K562 (cell line): ENCODE data around the gene PDE1A. TPM values are rescaled to one million over a fixed set of nuclear protein-coding genes. Genes with fewer than 3 reads are reported as not detected.

Source experiments
- ATAC-seq: fragments of 200-7000 bp; cut with Tn5 transposase; 3 replicates; pipeline ENCODE4 v1.9.1; 2020; ENCODE audit warnings: moderate library complexity
- BruUV-seq: library from RNA; stranded (reverse); fragments of 400-500 nt; replicated peaks from 2 replicates; lab custom pipeline; 2021; lab: Mats Ljungman, UMichigan
- CTCF ChIA-PET: fragments of 300-600 bp; formaldehyde crosslinking; extraction: SDS; loops from one replicate; lab custom pipeline; 2021; ENCODE audit warnings: low intra/inter-chr PET ratio; lab: Yijun Ruan, JAX
- POLR2A ChIA-PET: fragments of 300-600, 350-650 bp; sonication (Branson Sonifier 250); formaldehyde crosslinking; extraction: SDS; loops from one replicate; lab custom pipeline; 2021; ENCODE audit warnings: antibody characterized with exemption, inconsistent platforms; lab: Yijun Ruan, JAX
- DNase-seq, 4 experiments: peaks; one replicate each; pipeline versions ENCODE4 v3.0.0 to v3.0.0-alpha.2; 2011 to 2018; ENCODE audit warnings: low spot score in 3 of 4, mixed read lengths in 3 of 4; ENCODE audit errors: extremely low read depth in 1 of 4
- FAIRE-seq: peaks from 2 replicates; lab custom pipeline; 2011; peaks lifted over from hg19 to GRCh38; lab: Jason Lieb, UNC
- H2AFZ ChIP-seq: 2 replicates; pipeline ENCODE4 v1.6.0; 2011; ENCODE audit warnings: low read depth, low read length, control low read depth, inconsistent platforms
- H3K27ac ChIP-seq: fragments of 200-600 bp; 3 replicates; pipeline ENCODE4 v1.8.0; 2011; ENCODE audit warnings: low read depth, mild to moderate bottlenecking, control low read depth, inconsistent platforms, low read length, moderate library complexity, mixed read lengths; ENCODE audit errors: extremely low read depth
- H3K27me3 ChIP-seq, 2 experiments: fragments of 300-600 bp in 1 of 2; 2 replicates in 1 of 2; 3 replicates in 1 of 2; pipeline versions ENCODE4 v1.6.0 to v1.8.0; 2011; ENCODE audit warnings: inconsistent platforms in 2 of 2, low read length in 2 of 2, mild to moderate bottlenecking in 1 of 2, mixed read lengths in 1 of 2, moderate library complexity in 1 of 2; ENCODE audit not compliant: control insufficient read depth in 2 of 2, insufficient read depth in 2 of 2
- H3K36me3 ChIP-seq: fragments of 300-600 bp; 3 replicates; pipeline ENCODE4 v1.8.0; 2011; ENCODE audit warnings: mild to moderate bottlenecking, low read length, inconsistent platforms; ENCODE audit not compliant: control insufficient read depth, insufficient read depth
- H3K4me1 ChIP-seq, 2 experiments: fragments of 200-600 bp in 1 of 2; replicated peaks in 1 of 2; 2 replicates in 1 of 2; 3 replicates in 1 of 2; pipeline versions ENCODE4 v1.5.1 to v1.8.0; 2011; ENCODE audit warnings: inconsistent platforms in 2 of 2, low read length in 2 of 2, mild to moderate bottlenecking in 1 of 2, mixed read lengths in 1 of 2, moderate library complexity in 1 of 2; ENCODE audit not compliant: control insufficient read depth in 2 of 2, insufficient read depth in 2 of 2
- H3K4me2 ChIP-seq: 2 replicates; pipeline ENCODE4 v1.6.1; 2011; ENCODE audit warnings: low read length, control low read depth, inconsistent platforms, mixed read lengths; ENCODE audit not compliant: insufficient read depth
- H3K4me3 ChIP-seq: fragments of 200-600 bp; sonication (generic), shearing (Covaris generic); 2 replicates; pipeline ENCODE4 v1.5.1; 2016; ENCODE audit warnings: control low read depth, inconsistent platforms
- H3K79me2 ChIP-seq: fragments of 200-600 bp; 3 replicates; pipeline ENCODE4 v1.8.0; 2011; ENCODE audit warnings: low read length, inconsistent platforms; ENCODE audit not compliant: control insufficient read depth, insufficient read depth
- H3K9ac ChIP-seq, 2 experiments: 2 replicates each; pipeline versions ENCODE4 v1.6.0 to v1.6.1; 2011; ENCODE audit warnings: low read depth in 2 of 2, low read length in 2 of 2, control low read depth in 1 of 2, inconsistent platforms in 1 of 2, mild to moderate bottlenecking in 1 of 2, mixed read lengths in 1 of 2; ENCODE audit not compliant: insufficient read depth in 1 of 2
- H3K9me1 ChIP-seq: one replicate; pipeline ENCODE4 v1.6.0; 2011; ENCODE audit warnings: inconsistent platforms, mild to moderate bottlenecking, low read length, moderate library complexity; ENCODE audit not compliant: control insufficient read depth, insufficient read depth
- H3K9me3 ChIP-seq: replicated peaks from 2 replicates; pipeline ENCODE4 v1.5.1; 2011; ENCODE audit warnings: low read depth, low read length, inconsistent platforms; ENCODE audit not compliant: control insufficient read depth, insufficient read depth
- H4K20me1 ChIP-seq: replicated peaks from 2 replicates; pipeline ENCODE4 v1.6.1; 2011; ENCODE audit warnings: low read length, inconsistent platforms, mixed read lengths; ENCODE audit not compliant: control insufficient read depth, insufficient read depth
- FOXK2 ChIP-seq, 2 experiments: fragments of 450-650 bp; IDR thresholded peaks in 1 of 2; conservative IDR thresholded peaks in 1 of 2; 2 replicates each; pipeline ENCODE4 v1.6.1; 2016; ENCODE audit warnings: low read depth in 2 of 2, mild to moderate bottlenecking in 1 of 2
- NFXL1 ChIP-seq: fragments of 450-650 bp; formaldehyde crosslinking; IDR thresholded peaks from 2 replicates; pipeline ENCODE4 v1.4.0; 2021; ENCODE audit warnings: mild to moderate bottlenecking
- SP2 ChIP-seq: IDR thresholded peaks from 2 replicates; pipeline ENCODE4 v1.6.1; 2011; ENCODE audit warnings: mild to moderate bottlenecking, low read depth, low read length, moderate library complexity; ENCODE audit not compliant: poor library complexity, severe bottlenecking; ENCODE audit errors: extremely low read depth
- WGBS: fragments of 100-300 bp; shearing (Covaris generic); methylation state at CpG from one replicate; pipeline ENCODE4 v1.1.6; 2016; ENCODE audit warnings: low coverage, mixed read lengths; ENCODE audit not compliant: insufficient coverage; ENCODE audit errors: missing lambda C conversion rate; 5-methylcytosine and 5-hydroxymethylcytosine counted together
- in situ Hi-C: fragments of 300-500 bp; cut with MboI; formaldehyde crosslinking; loops from 4 replicates; pipeline ENCODE4 v1.15.0; 2018; ENCODE audit warnings: inconsistent platforms, mixed read lengths
- intact Hi-C: fragments of 100-400 bp; cut with micrococcal nuclease; formaldehyde crosslinking; loops from 2 replicates; pipeline ENCODE4 v1.14.2; 2022
- polyA plus RNA-seq, 8 experiments: library from polyadenylated mRNA; depleted of rRNA in 4 of 8; stranded (reverse) in 5 of 8; unstranded in 3 of 8; fragments of >200 nt; fragmentation: Nextera tagmentation in 2 of 8; fragmentation: Illumina TruSeq in 1 of 8; extraction: Ambion mirVana in 2 of 8; extraction: Trizol in 1 of 8; gene quantifications; 2 replicates each; pipeline versions ENCODE4 v1.2.1 to v1.2.3, GENCODE V29; 2011 to 2014; ENCODE audit warnings: inconsistent platforms in 1 of 8, missing spikeins in 1 of 8
- total RNA-seq, 7 experiments: library from RNA; depleted of rRNA in 6 of 7; stranded (reverse); fragments of >200 nt in 6 of 7; fragmentation: Illumina TruSeq in 2 of 7; extraction: Trizol in 2 of 7; gene quantifications; 2 replicates each; pipeline versions ENCODE4 v1.2.1 to v1.2.3, GENCODE V29; 2011 to 2021; ENCODE audit warnings: low replicate concordance in 1 of 7
- TF ChIP-seq, protein P1 (sequence below): fragments of 250-450 bp; sonication (Bioruptor Pico); IDR thresholded peaks from 2 replicates; pipeline ENCODE4 v1.8.0; 2022; ENCODE audit warnings: inconsistent platforms
- TF ChIP-seq, protein P2 (sequence below), 2 experiments: fragments of 450-650 bp; formaldehyde crosslinking in 1 of 2; IDR thresholded peaks; 2 replicates each; pipeline versions ENCODE4 v1.4.0 to v1.6.1; 2014 to 2020; ENCODE audit warnings: mild to moderate bottlenecking in 2 of 2, borderline replicate concordance in 1 of 2, low read depth in 1 of 2

The PDE1A gene
- total and polyA plus RNA-seq, 9 of the 15 experiments (the other 6 are each of a cell fraction or from before 2014, with no cell fraction given) = 0.14 to 0.91 (median 0.32) TPM

DNA sequence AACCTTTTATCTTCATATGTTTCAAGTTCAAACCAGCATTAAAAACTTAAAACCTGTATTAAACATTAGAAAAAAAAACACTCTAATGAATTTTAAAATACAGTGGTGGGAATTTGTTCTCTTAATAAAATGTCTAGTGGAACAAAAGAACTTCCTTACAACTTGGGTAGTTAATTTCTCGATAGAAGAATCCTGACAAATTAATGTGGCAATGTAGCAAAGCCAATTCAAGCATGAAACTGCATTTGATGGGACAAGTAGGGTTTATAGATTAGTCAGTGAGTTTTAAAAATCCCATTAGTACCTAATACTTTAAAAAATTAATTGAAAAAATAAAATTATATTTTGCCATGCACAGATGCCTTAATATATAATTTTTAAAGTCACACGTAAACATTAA is 59.4 kb downstream of the PDE1A start:
- no peaks in the 10 kb centered on the region for H3K27me3 ChIP-seq
- H3K9me1 ChIP-seq = no peaks in the 10 kb centered on the region
- TF ChIP-seq NFXL1 (CRISPR knock-in tag) (no peak), SP2 (no peak), FOXK2 (conservative IDR thresholded peaks at IDR 0.05 in 1 of 2, IDR thresholded peaks at IDR 0.05 in 1 of 2; ENCODE audit: low read depth in 2 of 2) (no peak)
- TF ChIP-seq, protein P1, sequence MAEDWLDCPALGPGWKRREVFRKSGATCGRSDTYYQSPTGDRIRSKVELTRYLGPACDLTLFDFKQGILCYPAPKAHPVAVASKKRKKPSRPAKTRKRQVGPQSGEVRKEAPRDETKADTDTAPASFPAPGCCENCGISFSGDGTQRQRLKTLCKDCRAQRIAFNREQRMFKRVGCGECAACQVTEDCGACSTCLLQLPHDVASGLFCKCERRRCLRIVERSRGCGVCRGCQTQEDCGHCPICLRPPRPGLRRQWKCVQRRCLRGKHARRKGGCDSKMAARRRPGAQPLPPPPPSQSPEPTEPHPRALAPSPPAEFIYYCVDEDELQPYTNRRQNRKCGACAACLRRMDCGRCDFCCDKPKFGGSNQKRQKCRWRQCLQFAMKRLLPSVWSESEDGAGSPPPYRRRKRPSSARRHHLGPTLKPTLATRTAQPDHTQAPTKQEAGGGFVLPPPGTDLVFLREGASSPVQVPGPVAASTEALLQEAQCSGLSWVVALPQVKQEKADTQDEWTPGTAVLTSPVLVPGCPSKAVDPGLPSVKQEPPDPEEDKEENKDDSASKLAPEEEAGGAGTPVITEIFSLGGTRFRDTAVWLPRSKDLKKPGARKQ (CRISPR knock-in tag) = no peak
- TF ChIP-seq, protein P2, sequence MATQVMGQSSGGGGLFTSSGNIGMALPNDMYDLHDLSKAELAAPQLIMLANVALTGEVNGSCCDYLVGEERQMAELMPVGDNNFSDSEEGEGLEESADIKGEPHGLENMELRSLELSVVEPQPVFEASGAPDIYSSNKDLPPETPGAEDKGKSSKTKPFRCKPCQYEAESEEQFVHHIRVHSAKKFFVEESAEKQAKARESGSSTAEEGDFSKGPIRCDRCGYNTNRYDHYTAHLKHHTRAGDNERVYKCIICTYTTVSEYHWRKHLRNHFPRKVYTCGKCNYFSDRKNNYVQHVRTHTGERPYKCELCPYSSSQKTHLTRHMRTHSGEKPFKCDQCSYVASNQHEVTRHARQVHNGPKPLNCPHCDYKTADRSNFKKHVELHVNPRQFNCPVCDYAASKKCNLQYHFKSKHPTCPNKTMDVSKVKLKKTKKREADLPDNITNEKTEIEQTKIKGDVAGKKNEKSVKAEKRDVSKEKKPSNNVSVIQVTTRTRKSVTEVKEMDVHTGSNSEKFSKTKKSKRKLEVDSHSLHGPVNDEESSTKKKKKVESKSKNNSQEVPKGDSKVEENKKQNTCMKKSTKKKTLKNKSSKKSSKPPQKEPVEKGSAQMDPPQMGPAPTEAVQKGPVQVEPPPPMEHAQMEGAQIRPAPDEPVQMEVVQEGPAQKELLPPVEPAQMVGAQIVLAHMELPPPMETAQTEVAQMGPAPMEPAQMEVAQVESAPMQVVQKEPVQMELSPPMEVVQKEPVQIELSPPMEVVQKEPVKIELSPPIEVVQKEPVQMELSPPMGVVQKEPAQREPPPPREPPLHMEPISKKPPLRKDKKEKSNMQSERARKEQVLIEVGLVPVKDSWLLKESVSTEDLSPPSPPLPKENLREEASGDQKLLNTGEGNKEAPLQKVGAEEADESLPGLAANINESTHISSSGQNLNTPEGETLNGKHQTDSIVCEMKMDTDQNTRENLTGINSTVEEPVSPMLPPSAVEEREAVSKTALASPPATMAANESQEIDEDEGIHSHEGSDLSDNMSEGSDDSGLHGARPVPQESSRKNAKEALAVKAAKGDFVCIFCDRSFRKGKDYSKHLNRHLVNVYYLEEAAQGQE (IDR thresholded peaks at IDR 0.05; ENCODE audit: borderline replicate concordance) = no peak
- TF ChIP-seq, protein P2 (CRISPR knock-in tag; IDR thresholded peaks at IDR 0.05; ENCODE audit: low read depth) = no peak
- no peak for ATAC-seq
- no peaks in the 10 kb centered on the region for H3K9me3 ChIP-seq
- BruUV-seq = no TSS peak
- no peak overlapping the region for H3K27ac ChIP-seq
- H3K4me3 ChIP-seq = no peak overlapping the region
- intact Hi-C loops = no loop called here
- H3K4me2 ChIP-seq = no peak overlapping the region
- H3K36me3 ChIP-seq = no peaks in the 10 kb centered on the region
- H3K9ac ChIP-seq = no peak overlapping the region
- FAIRE-seq = no peak
- no peaks in the 10 kb centered on the region for H3K79me2 ChIP-seq
- no peak overlapping the region for H2AFZ ChIP-seq
- in situ Hi-C loops = no loop called here
- no peak for DNase-seq
- ChIA-PET POLR2A (no interaction called here), CTCF (no interaction called here)
- no peaks in the 10 kb centered on the region for H3K4me1 ChIP-seq
- H4K20me1 ChIP-seq = no peaks in the 10 kb centered on the region
- 0% methylated on average over 2 of the region's 2 CpGs for WGBS
